KMS-11 (cell line): ENCODE results near the gene NOP16.
A peak's percentile ranks its signal among the peaks of the same experiment; 100 is the strongest.

Experiments used
- H2AFZ ChIP-seq: fragments of 200-600 bp; sonication (generic); 2 replicates; pipeline ENCODE4 v1.6.1; 2016; ENCODE audit warnings: antibody characterized with exemption, mixed run types, low read depth
- H3K27ac ChIP-seq: fragments of 200-600 bp; sonication (generic); 2 replicates; pipeline ENCODE4 v1.6.1; 2016; ENCODE audit warnings: mild to moderate bottlenecking, mixed run types
- H3K27me3 ChIP-seq: fragments of 200-600 bp; sonication (generic); 2 replicates; pipeline ENCODE4 v1.6.1; 2017; ENCODE audit warnings: mild to moderate bottlenecking, low read depth, mixed run types, moderate library complexity; ENCODE audit not compliant: insufficient read depth
- H3K36me3 ChIP-seq: fragments of 200-600 bp; sonication (generic); 2 replicates; pipeline ENCODE4 v1.6.1; 2017; ENCODE audit warnings: mild to moderate bottlenecking, mixed run types; ENCODE audit not compliant: insufficient read depth
- H3K4me1 ChIP-seq: fragments of 200-600 bp; sonication (generic); 2 replicates; pipeline ENCODE4 v1.6.1; 2016; ENCODE audit warnings: mild to moderate bottlenecking, low read depth, mixed run types; ENCODE audit not compliant: poor library complexity, severe bottlenecking
- H3K4me2 ChIP-seq: fragments of 200-600 bp; sonication (generic); 2 replicates; pipeline ENCODE4 v1.7.0; 2016; ENCODE audit warnings: mild to moderate bottlenecking, mixed run types
- H3K4me3 ChIP-seq: fragments of 200-600 bp; sonication (generic); IDR thresholded peaks from 2 replicates; pipeline ENCODE4 v1.6.1; 2017; ENCODE audit warnings: low read depth, low read length, mixed read lengths; ENCODE audit not compliant: insufficient read depth
- H3K79me2 ChIP-seq: fragments of 200-600 bp; sonication (generic); 2 replicates; pipeline ENCODE4 v1.6.1; 2016; ENCODE audit warnings: low read depth, mixed run types; ENCODE audit not compliant: insufficient read depth
- H3K9ac ChIP-seq: fragments of 200-600 bp; sonication (generic); 2 replicates; pipeline ENCODE4 v1.6.1; 2016; ENCODE audit warnings: mild to moderate bottlenecking, mixed run types
- H4K20me1 ChIP-seq: fragments of 200-600 bp; sonication (generic); 2 replicates; pipeline ENCODE4 v1.6.1; 2016; ENCODE audit warnings: mild to moderate bottlenecking, mixed run types; ENCODE audit not compliant: insufficient read depth
- TF ChIP-seq, protein P1 (sequence below): fragments of 200-600 bp; sonication (generic); conservative IDR thresholded peaks from 2 replicates; pipeline ENCODE4 v1.6.1; 2017; ENCODE audit warnings: low read depth, mild to moderate bottlenecking, antibody characterized with exemption, low read length, moderate library complexity, mixed read lengths

Gene NOP16

DNA sequence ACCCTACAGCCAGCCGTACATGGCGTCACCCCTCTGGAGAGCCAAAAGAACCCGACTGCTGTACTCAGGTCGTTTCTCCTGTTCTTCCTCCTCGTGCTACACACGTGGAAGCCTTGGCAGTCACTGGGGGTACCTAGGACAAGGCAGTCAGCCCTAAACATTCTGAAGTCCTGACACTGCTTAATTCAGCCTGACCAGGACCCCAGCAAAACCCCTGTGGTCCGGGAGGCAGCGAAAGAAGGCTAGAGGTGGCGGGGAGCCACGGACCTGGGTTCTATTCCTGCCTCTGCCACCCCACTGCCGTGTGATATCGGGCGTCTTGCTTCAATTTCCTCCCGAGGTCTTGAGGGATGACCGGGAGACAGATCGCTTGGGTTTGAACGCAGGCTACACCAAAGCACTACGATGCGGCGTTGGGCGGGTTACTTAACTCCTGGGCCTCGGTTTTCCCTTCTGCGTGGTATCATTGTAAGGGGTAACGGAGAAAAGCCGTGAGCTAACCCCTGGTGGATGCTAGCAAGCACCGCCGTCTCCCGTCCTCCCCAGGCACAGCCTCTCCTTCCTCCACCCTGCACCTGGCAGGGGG is 23.5 kb downstream of the NOP16 start:
- Histone ChIP-seq H2AFZ (no peak overlapping the region), H3K9ac (no peak overlapping the region), H4K20me1 (no peaks in the 10 kb centered on the region), H3K27ac (no peak overlapping the region), H3K36me3 (no peaks in the 10 kb centered on the region), H3K4me1 (peaks cover 3% of the 10 kb centered on the region), H3K4me2 (no peak overlapping the region), H3K4me3 (no peak overlapping the region), H3K79me2 (peaks cover 10% of the 10 kb centered on the region; the same call in 1 of the 2 replicates), H3K27me3 (no peaks in the 10 kb centered on the region)
- TF ChIP-seq, protein P1, sequence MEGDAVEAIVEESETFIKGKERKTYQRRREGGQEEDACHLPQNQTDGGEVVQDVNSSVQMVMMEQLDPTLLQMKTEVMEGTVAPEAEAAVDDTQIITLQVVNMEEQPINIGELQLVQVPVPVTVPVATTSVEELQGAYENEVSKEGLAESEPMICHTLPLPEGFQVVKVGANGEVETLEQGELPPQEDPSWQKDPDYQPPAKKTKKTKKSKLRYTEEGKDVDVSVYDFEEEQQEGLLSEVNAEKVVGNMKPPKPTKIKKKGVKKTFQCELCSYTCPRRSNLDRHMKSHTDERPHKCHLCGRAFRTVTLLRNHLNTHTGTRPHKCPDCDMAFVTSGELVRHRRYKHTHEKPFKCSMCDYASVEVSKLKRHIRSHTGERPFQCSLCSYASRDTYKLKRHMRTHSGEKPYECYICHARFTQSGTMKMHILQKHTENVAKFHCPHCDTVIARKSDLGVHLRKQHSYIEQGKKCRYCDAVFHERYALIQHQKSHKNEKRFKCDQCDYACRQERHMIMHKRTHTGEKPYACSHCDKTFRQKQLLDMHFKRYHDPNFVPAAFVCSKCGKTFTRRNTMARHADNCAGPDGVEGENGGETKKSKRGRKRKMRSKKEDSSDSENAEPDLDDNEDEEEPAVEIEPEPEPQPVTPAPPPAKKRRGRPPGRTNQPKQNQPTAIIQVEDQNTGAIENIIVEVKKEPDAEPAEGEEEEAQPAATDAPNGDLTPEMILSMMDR = no peak

- no peaks in the 10 kb centered on the region for H3K27me3 ChIP-seq
- no peak overlapping the region; the same call in 1 of the 2 replicates for H3K9ac ChIP-seq
- no peak overlapping the region for H3K27ac ChIP-seq
- H4K20me1 ChIP-seq = no peaks in the 10 kb centered on the region
- H3K79me2 ChIP-seq = peaks cover 17% of the 10 kb centered on the region; the same call in 1 of the 2 replicates
- H3K4me2 ChIP-seq = peak overlapping the region; percentile 76
- no peaks in the 10 kb centered on the region for H3K36me3 ChIP-seq
- TF ChIP-seq, protein P1 = no peak
- H2AFZ ChIP-seq = peak overlapping the region; percentile 87
- H3K4me3 ChIP-seq = no peak overlapping the region
- peaks cover 8% of the 10 kb centered on the region for H3K4me1 ChIP-seq
Observed at GRCh38 chr5:176362233-176362490, 26.2 kb downstream of the NOP16 start.

- Histone ChIP-seq H2AFZ (peak within 1 kb of the TSS; percentile 87), H4K20me1 (no peaks in the 10 kb centered on the region), H3K27me3 (no peaks in the 10 kb centered on the region), H3K4me3 (no peak within 1 kb of the TSS), H3K4me1 (peaks cover 8% of the 10 kb centered on the region), H3K4me2 (peak within 1 kb of the TSS; percentile 76), H3K79me2 (peaks cover 17% of the 10 kb centered on the region; the same call in 1 of the 2 replicates), H3K27ac (peak within 1 kb of the TSS; percentile 16; the same call in 1 of the 2 replicates), H3K36me3 (no peaks in the 10 kb centered on the region), H3K9ac (peak within 1 kb of the TSS; percentile 62)
- TF ChIP-seq, protein P1 = no peak
Observed at GRCh38 chr5:176361437-176362232, 26.8 kb downstream of the NOP16 start, which contains the start of gene KIAA1191. TSS of gene KIAA1191 (minus strand) at chr5:176361764. CDS start at chr5:176359508, 2,256 bp downstream.

GRCh38 chr5:176360894-176361436 is 27.4 kb downstream of the NOP16 start:
- Histone ChIP-seq H3K9ac (peak overlapping the region; percentile 62; the same call in 1 of the 2 replicates), H3K27me3 (no peaks in the 10 kb centered on the region), H3K4me1 (peaks cover 8% of the 10 kb centered on the region), H3K79me2 (peaks cover 17% of the 10 kb centered on the region; the same call in 1 of the 2 replicates), H3K27ac (peak overlapping the region; percentile 16; the same call in 1 of the 2 replicates), H2AFZ (peak overlapping the region; percentile 87), H4K20me1 (no peaks in the 10 kb centered on the region), H3K36me3 (no peaks in the 10 kb centered on the region), H3K4me2 (peak overlapping the region; percentile 36; the same call in 1 of the 2 replicates), H3K4me3 (no peak overlapping the region)
- TF ChIP-seq, protein P1 = no peak
